ENCODE results near the gene INSYN2B.
A peak's percentile ranks its signal among the peaks of the same experiment; 100 is the strongest.

GRCh38 chr5:169980418-169981053, at the start of gene INSYN2B:
- peak; percentile 67 for TF ChIP-seq CTCF (IDR thresholded peaks at IDR 0.05; ENCODE audit: poor library complexity)
- TF ChIP-seq EZH2 (IDR thresholded peaks at IDR 0.05; ENCODE audit: borderline replicate concordance), result no peak

Data from hepatocyte (in vitro differentiated cells).